ENCODE results near the gene CFAP99. TPM values are rescaled to one million over a fixed set of nuclear protein-coding genes. Genes with fewer than 3 reads are reported as not detected.

CFAP99 gene
- total and polyA plus RNA-seq, 2 of the 8 experiments (the other 6 are each of a cell fraction or from before 2014, with no cell fraction given): not detected

GRCh38 chr4:2428496-2429213, 9.9 kb downstream of the CFAP99 start:
- Histone ChIP-seq H3K79me1 (ENCODE audit: low read depth, low read length) (no peaks in the 10 kb centered on the region), H3K27ac (ENCODE audit: low read depth, low read length) (no peak overlapping the region), H2AK5ac (ENCODE audit: low read depth, low read length) (no peak overlapping the region), H2BK15ac (ENCODE audit: low read length) (no peak overlapping the region), H3K4me1 (replicated peaks in 1 of 4; ENCODE audit: control insufficient read depth in 3 of 4, insufficient read depth in 4 of 4, low read length in 3 of 4) (peaks cover 0 to 7% (median under 1%) of the 10 kb centered on the region in 4 experiments; a peak in 5 of 7 replicates), H3K9ac (replicated peaks in 1 of 4; ENCODE audit: extremely low read depth in 1 of 4, low read depth in 3 of 4, low read length in 3 of 4) (no peak overlapping the region), H3K27me3 (replicated peaks in 1 of 4; ENCODE audit: control insufficient read depth in 3 of 4, extremely low read depth in 1 of 4, insufficient read depth in 3 of 4, low read length in 3 of 4) (no peaks in the 10 kb centered on the region), H4K8ac (ENCODE audit: extremely low read depth, insufficient read depth, low read length) (peak overlapping the region; percentile 25; the same call in 1 of the 2 replicates), H4K5ac (ENCODE audit: insufficient read length, low read depth, low read length) (no peak overlapping the region), H2AFZ (ENCODE audit: low read length) (no peak overlapping the region), H2BK20ac (ENCODE audit: low read length) (no peak overlapping the region), H3K18ac (ENCODE audit: extremely low read depth, low read length) (no peak overlapping the region), H3K9me3 (ENCODE audit: insufficient read depth in 2 of 2, low read depth in 1 of 2, low read length in 1 of 2) (no peaks in the 10 kb centered on the region), H4K20me1 (replicated peaks in 1 of 2; ENCODE audit: control insufficient read depth in 1 of 2, insufficient read depth in 2 of 2, low read length in 2 of 2) (no peaks in the 10 kb centered on the region), H3K4me2 (ENCODE audit: insufficient read depth in 1 of 2, low read depth in 2 of 2, low read length in 2 of 2) (no peak overlapping the region), H2BK120ac (replicated peaks; ENCODE audit: low read depth, low read length) (no peak overlapping the region), H3K4me3 (ENCODE audit: extremely low read depth in 1 of 4, insufficient read depth in 2 of 4, low read depth in 3 of 4, low read length in 4 of 4) (no peak overlapping the region), H4K91ac (replicated peaks; ENCODE audit: insufficient read length, low read length) (peak overlapping the region; percentile 81), H3K36me3 (ENCODE audit: control insufficient read depth in 2 of 4, insufficient read depth in 4 of 4, low read length in 3 of 4) (no peaks in the 10 kb centered on the region), H3K23me2 (ENCODE audit: low read depth, low read length) (no peaks in the 10 kb centered on the region), H3K56ac (replicated peaks; ENCODE audit: insufficient read length, low read depth, low read length) (no peak overlapping the region), H3K23ac (ENCODE audit: insufficient read length) (no peak overlapping the region), H2BK12ac (ENCODE audit: low read depth, low read length) (no peak overlapping the region), H3K14ac (ENCODE audit: insufficient read length) (no peak overlapping the region), H2BK5ac (ENCODE audit: low read depth, low read length) (no peak overlapping the region), H3K79me2 (ENCODE audit: control insufficient read depth in 1 of 2, insufficient read depth in 2 of 2, low read length in 2 of 2) (no peaks in the 10 kb centered on the region), H3K4ac (replicated peaks; ENCODE audit: insufficient read length, low read depth, low read length) (no peak overlapping the region)
- FAIRE-seq (no peak), DNase-seq (ENCODE audit: low read depth in 1 of 2, low spot score in 2 of 2) (no peak)
- ChIA-PET CTCF (ENCODE audit: partially characterized antibody) (interaction anchor here (0.7 to 4.0 kb wide), 8 partner anchors 8 to 212 kb away, joined by 3 to 40 read pairs (median 6); no protein-coding TSS in a partner anchor), POLR2A (ENCODE audit: partially characterized antibody) (interaction anchor here (1.7 kb wide), 1 partner anchor 13 kb away, joined by 5 read pairs; no protein-coding TSS in a partner anchor)
- 82% methylated on average over 25 of the region's 25 CpGs; no CpG with 5 or more reads in 1 of the 2 experiments for WGBS, 2 experiments (ENCODE audit: extremely low coverage in 1 of 2, insufficient coverage in 1 of 2, insufficient read length in 1 of 2, insufficient replicate concordance in 2 of 2, low coverage in 1 of 2, low lambda C conversion rate in 2 of 2, missing lambda C conversion rate in 1 of 2)
- no peak for TF ChIP-seq USF2 (IDR thresholded peaks at IDR 0.05; ENCODE audit: low read length)
- TF ChIP-seq SAP30 (IDR thresholded peaks at IDR 0.05; ENCODE audit: insufficient read depth, insufficient replicate concordance, low read length): no peak
- no peak for TF ChIP-seq TAF7 (optimal IDR thresholded peaks at IDR 0.05; ENCODE audit: borderline replicate concordance, low read depth, low read length)
- no peak for TF ChIP-seq EP300 (IDR thresholded peaks at IDR 0.05; ENCODE audit: borderline replicate concordance in 1 of 2, low read depth in 2 of 2, low read length in 2 of 2)
- no peak for TF ChIP-seq SIRT6 (IDR thresholded peaks at IDR 0.05; ENCODE audit: low read length)
- no peak for TF ChIP-seq ATF2 (IDR thresholded peaks at IDR 0.05; ENCODE audit: low read length)

Measured in H1 (cell line).